Placental epithelial cell (primary cell): ENCODE data around the gene PUS7L. TPM values are rescaled to one million over a fixed set of nuclear protein-coding genes. Genes with fewer than 3 reads are reported as not detected.

ENCODE experiments used
- total RNA-seq: library from RNA; depleted of rRNA; stranded (reverse); fragments of >200 nt; gene quantifications from 2 replicates; pipeline ENCODE4 v1.2.3, GENCODE V29; 2012

The PUS7L gene, protein sequence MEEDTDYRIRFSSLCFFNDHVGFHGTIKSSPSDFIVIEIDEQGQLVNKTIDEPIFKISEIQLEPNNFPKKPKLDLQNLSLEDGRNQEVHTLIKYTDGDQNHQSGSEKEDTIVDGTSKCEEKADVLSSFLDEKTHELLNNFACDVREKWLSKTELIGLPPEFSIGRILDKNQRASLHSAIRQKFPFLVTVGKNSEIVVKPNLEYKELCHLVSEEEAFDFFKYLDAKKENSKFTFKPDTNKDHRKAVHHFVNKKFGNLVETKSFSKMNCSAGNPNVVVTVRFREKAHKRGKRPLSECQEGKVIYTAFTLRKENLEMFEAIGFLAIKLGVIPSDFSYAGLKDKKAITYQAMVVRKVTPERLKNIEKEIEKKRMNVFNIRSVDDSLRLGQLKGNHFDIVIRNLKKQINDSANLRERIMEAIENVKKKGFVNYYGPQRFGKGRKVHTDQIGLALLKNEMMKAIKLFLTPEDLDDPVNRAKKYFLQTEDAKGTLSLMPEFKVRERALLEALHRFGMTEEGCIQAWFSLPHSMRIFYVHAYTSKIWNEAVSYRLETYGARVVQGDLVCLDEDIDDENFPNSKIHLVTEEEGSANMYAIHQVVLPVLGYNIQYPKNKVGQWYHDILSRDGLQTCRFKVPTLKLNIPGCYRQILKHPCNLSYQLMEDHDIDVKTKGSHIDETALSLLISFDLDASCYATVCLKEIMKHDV
- total RNA-seq: 16.1 and 25.2 TPM in 2 replicates

DNA sequence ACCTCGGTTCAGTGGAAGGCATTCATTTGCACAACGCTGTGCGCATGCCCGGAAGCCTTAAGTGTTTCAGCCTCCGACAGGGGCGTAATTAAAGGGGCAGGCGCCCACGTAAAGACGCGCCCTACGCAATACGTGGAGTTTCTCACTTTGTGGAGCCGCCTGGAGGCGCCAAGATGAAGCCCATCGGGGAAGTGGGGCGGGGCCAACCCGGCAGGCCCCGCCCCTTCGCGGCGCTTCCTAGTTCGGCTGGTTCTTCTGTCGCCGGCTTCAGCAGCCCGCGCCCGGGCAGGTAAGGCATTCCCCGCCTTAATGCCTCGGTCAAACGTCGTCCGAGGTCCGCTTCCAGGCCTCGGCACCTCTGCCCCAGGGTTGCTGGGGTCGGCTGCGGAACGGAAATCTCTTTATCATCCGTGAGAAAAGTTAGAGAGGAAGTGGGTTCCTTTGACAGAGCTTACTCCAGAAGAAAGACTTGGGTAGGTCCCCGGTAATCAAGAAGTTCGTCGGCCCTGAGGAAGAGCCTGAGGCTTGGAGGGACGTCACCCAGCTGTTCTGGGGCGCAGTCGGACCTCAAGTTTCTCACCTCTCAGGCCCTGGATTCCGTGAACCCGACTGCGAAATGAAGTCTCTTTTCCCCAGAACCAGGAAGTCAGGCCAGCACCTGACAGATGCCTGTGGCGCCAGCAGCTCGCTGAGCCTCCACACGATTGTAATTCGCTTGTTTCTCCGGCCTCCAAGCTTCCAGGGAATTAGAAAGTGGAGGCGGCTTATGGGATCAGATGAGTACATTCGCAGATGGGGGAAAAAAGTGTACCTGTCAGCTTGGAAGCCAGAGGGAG is at the start of gene PUS7L, which contains the start of gene IRAK4:
TSS of gene PUS7L (minus strand) at position 63 of the 836 bp plus-strand sequence. CDS start 3,545 bp downstream, outside the sequence.
TSS of gene IRAK4 (plus strand) at position 224 of the 836 bp plus-strand sequence. CDS start 9,161 bp downstream, outside the sequence.

DNA sequence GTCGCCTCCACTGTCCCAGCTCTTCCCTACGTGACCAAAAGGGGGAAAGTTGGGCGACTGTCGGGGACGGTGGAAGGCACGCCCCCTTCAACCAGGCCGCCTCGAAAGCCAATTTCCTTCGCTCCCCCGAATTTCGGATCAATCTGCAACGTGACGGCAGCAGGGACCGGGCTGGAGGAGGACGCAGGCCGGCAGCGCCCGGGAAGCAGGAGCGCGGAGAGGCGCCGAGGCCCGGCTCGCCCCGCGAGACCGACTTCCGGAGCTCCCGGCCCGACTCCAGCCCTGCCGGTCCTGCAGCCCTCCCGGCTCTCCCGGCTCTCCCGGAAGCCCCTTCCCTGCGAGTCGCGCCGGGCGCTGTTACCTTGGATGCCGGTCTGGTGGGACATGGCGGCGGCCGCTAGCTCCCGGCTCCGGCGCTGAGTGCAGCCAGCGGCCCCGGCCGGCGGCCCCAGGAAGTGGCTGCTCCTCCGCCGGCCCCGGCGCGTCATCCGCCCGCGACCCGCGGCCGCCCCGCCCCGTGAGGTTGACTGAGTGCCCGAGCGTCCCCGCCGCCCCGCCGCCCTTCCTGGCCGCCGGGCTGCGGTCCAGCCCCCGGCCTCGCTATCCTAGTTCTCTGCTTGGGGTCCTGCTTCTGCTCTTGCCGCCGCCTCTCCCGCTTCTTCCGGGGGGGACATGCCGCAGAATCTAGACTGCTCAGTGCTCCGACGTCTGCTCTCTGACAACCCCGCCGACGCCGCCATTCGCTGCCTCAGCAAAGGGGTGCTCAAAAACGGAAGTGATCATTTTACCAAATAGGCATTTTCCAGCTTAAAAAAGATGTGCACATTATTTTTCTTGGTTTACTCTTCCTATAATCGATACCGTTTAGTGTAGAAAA is 47.5 kb upstream of the PUS7L start, which contains the start of gene TWF1:
TSS of gene TWF1 (minus strand) at position 458 of the 877 bp plus-strand sequence. CDS start at position 386, 72 bp downstream.

Other genes with a start within 250 kb of the PUS7L start
- gene ADAMTS20, start 206.6 kb downstream of the PUS7L start, total RNA-seq: not detected in 2 replicates
- gene IRAK4, start 161 bp upstream of the PUS7L start, total RNA-seq: 23.2 and 23.9 TPM in 2 replicates
- 47.9 and 146 TPM in 2 replicates for gene TWF1, start 47.5 kb upstream of the PUS7L start, total RNA-seq
- gene TMEM117, start 77.3 kb upstream of the PUS7L start, total RNA-seq: 16.1 and 23.0 TPM in 2 replicates